A549 treated with ZK216348 at 1 μM for 4 hours (cell line): ENCODE data around the gene SEPTIN5. TPM values are rescaled to one million over a fixed set of nuclear protein-coding genes. Genes with fewer than 3 reads are reported as not detected.

ENCODE experiments used
- total RNA-seq: library from RNA; stranded (reverse); fragments of 200-300 nt; extraction: Qiagen RNA extraction; gene quantifications from 5 replicates; pipeline ENCODE4 v1.2.3, GENCODE V29; 2022; ENCODE audit warnings: low read depth

SEPTIN5 gene
- 6.9 to 10.4 TPM (median 8.8 TPM) in 5 replicates for total RNA-seq

GRCh38 chr22:19714312-19715187 lies at the start of gene SEPTIN5:
Gene SEPTIN5, plus strand, starts transcription at chr22:19714503. Its CDS starts 86 bp downstream, at chr22:19714589.

GRCh38 chr22:19723232-19723982 lies 9.1 kb downstream of the SEPTIN5 start, which contains the start of gene GP1BB:
Gene GP1BB, plus strand, starts transcription at chr22:19723539. Its CDS starts 31 bp downstream, at chr22:19723570.

GRCh38 chr22:19760058-19760950 lies 46.0 kb downstream of the SEPTIN5 start, which contains the start of gene TBX1:
Gene TBX1, plus strand, starts transcription at chr22:19760778. Its CDS starts 66 bp downstream, at chr22:19760844.

Other genes with a start within 250 kb of the SEPTIN5 start
- gene UFD1, start 235.3 kb upstream of the SEPTIN5 start, total RNA-seq = 91.2 to 104 TPM (median 96.8 TPM) in 5 replicates
- gene CDC45, start 234.6 kb upstream of the SEPTIN5 start, total RNA-seq = 22.2 to 27.0 TPM (median 24.4 TPM) in 5 replicates
- gene CLDN5, start 190.1 kb upstream of the SEPTIN5 start, total RNA-seq = not detected in 5 replicates
- 0.47 to 2.0 TPM (median 1.5 TPM) in 5 replicates for gene GP1BB, start 9.0 kb downstream of the SEPTIN5 start, total RNA-seq
- gene TBX1, start 46.3 kb downstream of the SEPTIN5 start, total RNA-seq = 1.5 to 6.0 TPM (median 4.3 TPM) in 5 replicates
- gene GNB1L, start 140.4 kb downstream of the SEPTIN5 start, total RNA-seq = 8.0 to 22.0 TPM (median 18.4 TPM) in 5 replicates
- 4.9 to 9.9 TPM (median 7.3 TPM) in 5 replicates for gene RTL10, start 140.4 kb downstream of the SEPTIN5 start, total RNA-seq
- 96.6 to 166 TPM (median 152 TPM) in 5 replicates for gene COMT, start 227.3 kb downstream of the SEPTIN5 start, total RNA-seq
- gene TXNRD2, start 227.3 kb downstream of the SEPTIN5 start, total RNA-seq = 24.8 to 41.3 TPM (median 38.8 TPM) in 5 replicates